ENCODE measurements around the gene MYL7.

The MYL7 gene

DNA sequence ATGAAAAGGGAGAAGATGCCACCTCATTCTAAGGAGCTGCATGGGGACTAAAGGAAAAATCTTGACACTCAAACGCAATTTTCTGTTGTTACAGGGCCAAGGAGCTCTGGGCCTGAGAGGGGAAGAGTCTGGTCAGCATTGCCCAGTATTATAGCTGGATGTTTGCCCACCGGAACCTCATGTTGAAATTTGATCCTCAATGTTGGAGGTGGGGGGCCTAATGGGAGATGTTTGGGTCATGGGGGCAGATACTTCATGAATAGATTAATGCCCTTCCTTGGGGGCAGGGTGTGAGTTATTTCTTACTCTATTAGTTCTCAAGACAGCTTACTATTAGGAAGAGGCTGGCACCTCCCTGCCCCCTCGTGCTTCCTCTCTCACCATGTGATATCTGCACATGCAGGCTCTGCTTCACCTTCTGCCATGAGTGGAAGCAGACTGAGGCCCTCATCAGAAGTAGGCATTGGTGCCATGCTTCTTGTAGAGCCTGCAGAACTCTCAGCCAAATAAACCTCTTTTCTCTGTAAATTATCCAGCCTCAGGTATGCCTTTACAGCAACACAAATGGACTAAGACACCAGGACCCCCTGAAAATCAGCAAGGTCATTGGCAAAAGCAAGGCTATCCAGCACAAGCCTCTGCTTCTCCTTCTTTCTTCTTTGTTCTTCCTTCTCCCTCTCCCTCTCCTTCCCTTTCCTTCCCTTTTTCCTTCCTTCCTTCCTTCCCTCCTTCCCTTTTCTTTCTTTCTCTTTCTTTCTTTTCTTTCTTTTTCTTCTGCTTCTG, 33.0 kb upstream of the MYL7 start:
- TF ChIP-seq ESRRG (CRISPR knock-in tag; IDR thresholded peaks at IDR 0.05) (no peak), ZFP30 (CRISPR knock-in tag; IDR thresholded peaks at IDR 0.05) (no peak), BACH2 (CRISPR knock-in tag; IDR thresholded peaks at IDR 0.05; ENCODE audit: borderline replicate concordance) (no peak), SNAI2 (CRISPR knock-in tag; IDR thresholded peaks at IDR 0.05) (no peak), ZC3H10 (CRISPR knock-in tag; IDR thresholded peaks at IDR 0.05) (no peak), ARNTL (CRISPR knock-in tag; IDR thresholded peaks at IDR 0.05; ENCODE audit: borderline replicate concordance, low read depth) (no peak), ZNF70 (CRISPR knock-in tag; IDR thresholded peaks at IDR 0.05) (no peak), TOX (CRISPR knock-in tag; IDR thresholded peaks at IDR 0.05; ENCODE audit: borderline replicate concordance) (no peak), OSR1 (CRISPR knock-in tag; IDR thresholded peaks at IDR 0.05) (no peak)
- TF ChIP-seq, protein P1, sequence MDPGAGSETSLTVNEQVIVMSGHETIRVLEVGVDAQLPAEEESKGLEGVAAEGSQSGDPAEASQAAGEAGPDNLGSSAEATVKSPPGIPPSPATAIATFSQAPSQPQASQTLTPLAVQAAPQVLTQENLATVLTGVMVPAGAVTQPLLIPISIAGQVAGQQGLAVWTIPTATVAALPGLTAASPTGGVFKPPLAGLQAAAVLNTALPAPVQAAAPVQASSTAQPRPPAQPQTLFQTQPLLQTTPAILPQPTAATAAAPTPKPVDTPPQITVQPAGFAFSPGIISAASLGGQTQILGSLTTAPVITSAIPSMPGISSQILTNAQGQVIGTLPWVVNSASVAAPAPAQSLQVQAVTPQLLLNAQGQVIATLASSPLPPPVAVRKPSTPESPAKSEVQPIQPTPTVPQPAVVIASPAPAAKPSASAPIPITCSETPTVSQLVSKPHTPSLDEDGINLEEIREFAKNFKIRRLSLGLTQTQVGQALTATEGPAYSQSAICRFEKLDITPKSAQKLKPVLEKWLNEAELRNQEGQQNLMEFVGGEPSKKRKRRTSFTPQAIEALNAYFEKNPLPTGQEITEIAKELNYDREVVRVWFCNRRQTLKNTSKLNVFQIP (CRISPR knock-in tag; IDR thresholded peaks at IDR 0.05; ENCODE audit: borderline replicate concordance, low read depth): no peak
- ATAC-seq: no peak

DNA sequence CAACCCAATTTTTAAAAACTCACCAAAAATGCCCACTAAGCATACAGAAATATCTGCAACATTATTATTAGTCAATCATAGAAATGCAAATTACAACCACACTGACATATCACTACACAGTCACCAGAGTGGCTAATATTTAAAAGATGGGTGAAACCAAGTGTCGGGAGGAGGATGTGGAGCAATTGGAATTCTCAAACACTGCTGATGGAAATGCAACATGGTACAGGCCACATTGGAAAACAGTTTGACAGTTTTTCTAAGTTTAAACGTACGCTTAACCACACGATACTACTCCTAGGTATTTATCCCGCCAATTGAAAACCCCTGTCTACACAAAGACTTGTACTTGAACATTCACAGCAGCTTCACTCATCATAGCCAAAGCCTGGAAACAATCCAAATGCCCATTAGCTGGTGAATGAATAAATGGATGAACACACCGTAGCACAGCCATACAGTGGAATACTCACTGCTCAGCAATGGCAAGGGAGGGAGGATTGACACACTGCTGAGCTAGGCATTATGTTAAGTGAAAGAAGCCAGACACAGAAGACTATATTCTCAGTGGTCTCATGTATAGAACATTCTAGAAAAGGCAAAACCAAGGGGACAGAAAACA, 31.8 kb upstream of the MYL7 start:
- TF ChIP-seq RARB (CRISPR knock-in tag; IDR thresholded peaks at IDR 0.05) (no peak), ARNTL (CRISPR knock-in tag; IDR thresholded peaks at IDR 0.05; ENCODE audit: borderline replicate concordance, low read depth) (no peak), GLIS3 (CRISPR knock-in tag; IDR thresholded peaks at IDR 0.05) (no peak), ZC3H10 (CRISPR knock-in tag; IDR thresholded peaks at IDR 0.05) (no peak), ZNF565 (CRISPR knock-in tag; conservative IDR thresholded peaks at IDR 0.05; ENCODE audit: low read depth) (no peak), ZNF70 (CRISPR knock-in tag; IDR thresholded peaks at IDR 0.05) (no peak), ZFP3 (CRISPR knock-in tag; IDR thresholded peaks at IDR 0.05) (no peak), BACH2 (CRISPR knock-in tag; IDR thresholded peaks at IDR 0.05; ENCODE audit: borderline replicate concordance) (no peak), ZFP30 (CRISPR knock-in tag; IDR thresholded peaks at IDR 0.05) (no peak), ISL1 (CRISPR knock-in tag; IDR thresholded peaks at IDR 0.05) (no peak), OSR1 (CRISPR knock-in tag; IDR thresholded peaks at IDR 0.05) (no peak), SNAI2 (CRISPR knock-in tag; IDR thresholded peaks at IDR 0.05) (no peak)
- TF ChIP-seq, protein P2, sequence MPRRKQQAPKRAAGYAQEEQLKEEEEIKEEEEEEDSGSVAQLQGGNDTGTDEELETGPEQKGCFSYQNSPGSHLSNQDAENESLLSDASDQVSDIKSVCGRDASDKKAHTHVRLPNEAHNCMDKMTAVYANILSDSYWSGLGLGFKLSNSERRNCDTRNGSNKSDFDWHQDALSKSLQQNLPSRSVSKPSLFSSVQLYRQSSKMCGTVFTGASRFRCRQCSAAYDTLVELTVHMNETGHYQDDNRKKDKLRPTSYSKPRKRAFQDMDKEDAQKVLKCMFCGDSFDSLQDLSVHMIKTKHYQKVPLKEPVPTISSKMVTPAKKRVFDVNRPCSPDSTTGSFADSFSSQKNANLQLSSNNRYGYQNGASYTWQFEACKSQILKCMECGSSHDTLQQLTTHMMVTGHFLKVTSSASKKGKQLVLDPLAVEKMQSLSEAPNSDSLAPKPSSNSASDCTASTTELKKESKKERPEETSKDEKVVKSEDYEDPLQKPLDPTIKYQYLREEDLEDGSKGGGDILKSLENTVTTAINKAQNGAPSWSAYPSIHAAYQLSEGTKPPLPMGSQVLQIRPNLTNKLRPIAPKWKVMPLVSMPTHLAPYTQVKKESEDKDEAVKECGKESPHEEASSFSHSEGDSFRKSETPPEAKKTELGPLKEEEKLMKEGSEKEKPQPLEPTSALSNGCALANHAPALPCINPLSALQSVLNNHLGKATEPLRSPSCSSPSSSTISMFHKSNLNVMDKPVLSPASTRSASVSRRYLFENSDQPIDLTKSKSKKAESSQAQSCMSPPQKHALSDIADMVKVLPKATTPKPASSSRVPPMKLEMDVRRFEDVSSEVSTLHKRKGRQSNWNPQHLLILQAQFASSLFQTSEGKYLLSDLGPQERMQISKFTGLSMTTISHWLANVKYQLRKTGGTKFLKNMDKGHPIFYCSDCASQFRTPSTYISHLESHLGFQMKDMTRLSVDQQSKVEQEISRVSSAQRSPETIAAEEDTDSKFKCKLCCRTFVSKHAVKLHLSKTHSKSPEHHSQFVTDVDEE (CRISPR knock-in tag; IDR thresholded peaks at IDR 0.05): no peak
- TF ChIP-seq, protein P1 (CRISPR knock-in tag; IDR thresholded peaks at IDR 0.05; ENCODE audit: borderline replicate concordance, low read depth): no peak
- TF ChIP-seq, protein P3, sequence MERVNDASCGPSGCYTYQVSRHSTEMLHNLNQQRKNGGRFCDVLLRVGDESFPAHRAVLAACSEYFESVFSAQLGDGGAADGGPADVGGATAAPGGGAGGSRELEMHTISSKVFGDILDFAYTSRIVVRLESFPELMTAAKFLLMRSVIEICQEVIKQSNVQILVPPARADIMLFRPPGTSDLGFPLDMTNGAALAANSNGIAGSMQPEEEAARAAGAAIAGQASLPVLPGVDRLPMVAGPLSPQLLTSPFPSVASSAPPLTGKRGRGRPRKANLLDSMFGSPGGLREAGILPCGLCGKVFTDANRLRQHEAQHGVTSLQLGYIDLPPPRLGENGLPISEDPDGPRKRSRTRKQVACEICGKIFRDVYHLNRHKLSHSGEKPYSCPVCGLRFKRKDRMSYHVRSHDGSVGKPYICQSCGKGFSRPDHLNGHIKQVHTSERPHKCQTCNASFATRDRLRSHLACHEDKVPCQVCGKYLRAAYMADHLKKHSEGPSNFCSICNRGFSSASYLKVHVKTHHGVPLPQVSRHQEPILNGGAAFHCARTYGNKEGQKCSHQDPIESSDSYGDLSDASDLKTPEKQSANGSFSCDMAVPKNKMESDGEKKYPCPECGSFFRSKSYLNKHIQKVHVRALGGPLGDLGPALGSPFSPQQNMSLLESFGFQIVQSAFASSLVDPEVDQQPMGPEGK (CRISPR knock-in tag; IDR thresholded peaks at IDR 0.05; ENCODE audit: borderline replicate concordance): no peak
- TF ChIP-seq, protein P4, sequence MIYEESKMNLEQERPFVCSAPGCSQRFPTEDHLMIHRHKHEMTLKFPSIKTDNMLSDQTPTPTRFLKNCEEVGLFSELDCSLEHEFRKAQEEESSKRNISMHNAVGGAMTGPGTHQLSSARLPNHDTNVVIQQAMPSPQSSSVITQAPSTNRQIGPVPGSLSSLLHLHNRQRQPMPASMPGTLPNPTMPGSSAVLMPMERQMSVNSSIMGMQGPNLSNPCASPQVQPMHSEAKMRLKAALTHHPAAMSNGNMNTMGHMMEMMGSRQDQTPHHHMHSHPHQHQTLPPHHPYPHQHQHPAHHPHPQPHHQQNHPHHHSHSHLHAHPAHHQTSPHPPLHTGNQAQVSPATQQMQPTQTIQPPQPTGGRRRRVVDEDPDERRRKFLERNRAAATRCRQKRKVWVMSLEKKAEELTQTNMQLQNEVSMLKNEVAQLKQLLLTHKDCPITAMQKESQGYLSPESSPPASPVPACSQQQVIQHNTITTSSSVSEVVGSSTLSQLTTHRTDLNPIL (CRISPR knock-in tag; IDR thresholded peaks at IDR 0.05; ENCODE audit: low read depth): no peak
- TF ChIP-seq, protein P5, sequence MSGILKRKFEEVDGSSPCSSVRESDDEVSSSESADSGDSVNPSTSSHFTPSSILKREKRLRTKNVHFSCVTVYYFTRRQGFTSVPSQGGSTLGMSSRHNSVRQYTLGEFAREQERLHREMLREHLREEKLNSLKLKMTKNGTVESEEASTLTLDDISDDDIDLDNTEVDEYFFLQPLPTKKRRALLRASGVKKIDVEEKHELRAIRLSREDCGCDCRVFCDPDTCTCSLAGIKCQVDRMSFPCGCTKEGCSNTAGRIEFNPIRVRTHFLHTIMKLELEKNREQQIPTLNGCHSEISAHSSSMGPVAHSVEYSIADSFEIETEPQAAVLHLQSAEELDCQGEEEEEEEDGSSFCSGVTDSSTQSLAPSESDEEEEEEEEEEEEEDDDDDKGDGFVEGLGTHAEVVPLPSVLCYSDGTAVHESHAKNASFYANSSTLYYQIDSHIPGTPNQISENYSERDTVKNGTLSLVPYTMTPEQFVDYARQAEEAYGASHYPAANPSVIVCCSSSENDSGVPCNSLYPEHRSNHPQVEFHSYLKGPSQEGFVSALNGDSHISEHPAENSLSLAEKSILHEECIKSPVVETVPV (CRISPR knock-in tag; IDR thresholded peaks at IDR 0.05): no peak
- no peak for ATAC-seq

Data from SK-N-SH treated with all-trans-retinoic acid at 6 μM for 48 hours (cell line).